Measurements from ENCODE around the gene GLCCI1. TPM values are rescaled to one million over a fixed set of nuclear protein-coding genes. Genes with fewer than 3 reads are reported as not detected.

GLCCI1 gene
- total and polyA plus RNA-seq, 2 of the 8 experiments (the other 6 are each of a cell fraction or from before 2014, with no cell fraction given) = 12.4 to 27.7 TPM

GRCh38 chr7:8121243-8121642, 152.6 kb downstream of the GLCCI1 start:
- no peak overlapping the region for H3K4ac ChIP-seq (replicated peaks; ENCODE audit: insufficient read length, low read depth, low read length)
- H2BK12ac ChIP-seq (ENCODE audit: low read depth, low read length) = no peak overlapping the region
- no peak overlapping the region for H4K8ac ChIP-seq (ENCODE audit: extremely low read depth, insufficient read depth, low read length)
- H2AFZ ChIP-seq (ENCODE audit: low read length) = no peak overlapping the region
- no peak overlapping the region for H2BK120ac ChIP-seq (replicated peaks; ENCODE audit: low read depth, low read length)
- 91% methylated on average over 3 of the region's 3 CpGs; no CpG with 5 or more reads in 1 of the 2 experiments for WGBS, 2 experiments (ENCODE audit: extremely low coverage in 1 of 2, insufficient coverage in 1 of 2, insufficient read length in 1 of 2, insufficient replicate concordance in 2 of 2, low coverage in 1 of 2, low lambda C conversion rate in 2 of 2, missing lambda C conversion rate in 1 of 2)
- no peak overlapping the region for H2BK15ac ChIP-seq (ENCODE audit: low read length)
- no peak overlapping the region for H3K27ac ChIP-seq (ENCODE audit: low read depth, low read length)
- H3K9me3 ChIP-seq (ENCODE audit: insufficient read depth in 2 of 2, low read depth in 1 of 2, low read length in 1 of 2) = no peaks in the 10 kb centered on the region
- H4K5ac ChIP-seq (ENCODE audit: insufficient read length, low read depth, low read length) = no peak overlapping the region
- FAIRE-seq = no peak
- no peak overlapping the region for H3K56ac ChIP-seq (replicated peaks; ENCODE audit: insufficient read length, low read depth, low read length)
- H3K14ac ChIP-seq (ENCODE audit: insufficient read length) = no peak overlapping the region
- H3K79me1 ChIP-seq (ENCODE audit: low read depth, low read length) = no peaks in the 10 kb centered on the region
- H4K20me1 ChIP-seq (replicated peaks in 1 of 2; ENCODE audit: control insufficient read depth in 1 of 2, insufficient read depth in 2 of 2, low read length in 2 of 2) = no peaks in the 10 kb centered on the region
- no peak overlapping the region for H3K4me2 ChIP-seq (ENCODE audit: insufficient read depth in 1 of 2, low read depth in 2 of 2, low read length in 2 of 2)
- no peaks in the 10 kb centered on the region; the same call in 1 of the 2 replicates for H3K23me2 ChIP-seq (ENCODE audit: low read depth, low read length)
- no peaks in the 10 kb centered on the region for H3K27me3 ChIP-seq (replicated peaks in 1 of 4; ENCODE audit: control insufficient read depth in 3 of 4, extremely low read depth in 1 of 4, insufficient read depth in 3 of 4, low read length in 3 of 4)
- no peak overlapping the region for H2AK5ac ChIP-seq (ENCODE audit: low read depth, low read length)
- no peak overlapping the region for H2BK20ac ChIP-seq (ENCODE audit: low read length)
- no peaks in the 10 kb centered on the region for H3K36me3 ChIP-seq (ENCODE audit: control insufficient read depth in 2 of 4, insufficient read depth in 4 of 4, low read length in 3 of 4)
- ChIA-PET CTCF (ENCODE audit: partially characterized antibody) (interaction anchor here (0.7 to 1.3 kb wide), 3 partner anchors 68 to 86 kb away, joined by 3 to 6 read pairs (median 3); no protein-coding TSS in a partner anchor), POLR2A (ENCODE audit: partially characterized antibody) (no interaction called here)
- H2BK5ac ChIP-seq (ENCODE audit: low read depth, low read length) = no peak overlapping the region
- H3K4me1 ChIP-seq (replicated peaks in 1 of 4; ENCODE audit: control insufficient read depth in 3 of 4, insufficient read depth in 4 of 4, low read length in 3 of 4) = peaks cover 0 to 7% (median 2%) of the 10 kb centered on the region in 4 experiments; a peak in 4 of 7 replicates
- no peak for DNase-seq (ENCODE audit: low read depth in 1 of 2, low spot score in 2 of 2)
- no peak overlapping the region for H4K91ac ChIP-seq (replicated peaks; ENCODE audit: insufficient read length, low read length)
- no peak overlapping the region for H3K9ac ChIP-seq (replicated peaks in 1 of 4; ENCODE audit: extremely low read depth in 1 of 4, low read depth in 3 of 4, low read length in 3 of 4)
- H3K79me2 ChIP-seq (ENCODE audit: control insufficient read depth in 1 of 2, insufficient read depth in 2 of 2, low read length in 2 of 2) = no peaks in the 10 kb centered on the region
- H3K23ac ChIP-seq (ENCODE audit: insufficient read length) = no peak overlapping the region
- no peak overlapping the region for H3K18ac ChIP-seq (ENCODE audit: extremely low read depth, low read length)
- TF ChIP-seq TAF1 (IDR thresholded peaks at IDR 0.05; ENCODE audit: low read depth, low read length) = no peak
- TF ChIP-seq TEAD4 (IDR thresholded peaks at IDR 0.05; ENCODE audit: low read depth, low read length) = no peak
- TF ChIP-seq ZNF274 (IDR thresholded peaks at IDR 0.05; ENCODE audit: borderline replicate concordance, extremely low read depth, low read length) = no peak
- no peak for TF ChIP-seq CBX5 (IDR thresholded peaks at IDR 0.05; ENCODE audit: low read depth, low read length)
- H3K4me3 ChIP-seq (ENCODE audit: extremely low read depth in 1 of 4, insufficient read depth in 2 of 4, low read depth in 3 of 4, low read length in 4 of 4) = no peak overlapping the region
